Activated effector memory CD4-positive, alpha-beta T cell treated with anti-CD3 and anti-CD28 coated beads, Interleukin-2, amount 50 U/mL, for 16 hours (primary cell): ENCODE data around the gene ZNRF1.

Source experiments
- DNase-seq: peaks from one replicate; pipeline ENCODE4 v3.0.0-alpha.2; 2020

ZNRF1 gene

GRCh38 chr16:75080205-75081029 is 81.6 kb downstream of the ZNRF1 start:
- DNase-seq, result peak; percentile 16

- peak; percentile 22 for DNase-seq
Measured at GRCh38 chr16:75081179-75081859, 82.5 kb downstream of the ZNRF1 start.

GRCh38 chr16:75083813-75084212 is 85.0 kb downstream of the ZNRF1 start:
- peak; percentile 42 for DNase-seq

- DNase-seq, result no peak
Measured at GRCh38 chr16:75085556-75085955, 86.7 kb downstream of the ZNRF1 start.

- no peak for DNase-seq
Measured at GRCh38 chr16:75086281-75086680, 87.5 kb downstream of the ZNRF1 start.

- peak; percentile 16 for DNase-seq
Measured at GRCh38 chr16:75086688-75087374, 88.0 kb downstream of the ZNRF1 start.

GRCh38 chr16:75087375-75087979 is 88.7 kb downstream of the ZNRF1 start:
- DNase-seq, result peak; percentile 39

- no peak for DNase-seq
Measured at GRCh38 chr16:75088216-75088615, 89.4 kb downstream of the ZNRF1 start.

- no peak for DNase-seq
Measured at GRCh38 chr16:75088934-75089333, 90.1 kb downstream of the ZNRF1 start.

GRCh38 chr16:75089486-75090202 is 90.8 kb downstream of the ZNRF1 start:
- DNase-seq, result peak; percentile 25

- DNase-seq, result peak; percentile 33
Measured at GRCh38 chr16:75090899-75091298, 92.1 kb downstream of the ZNRF1 start.

- DNase-seq, result peak; percentile 1
Measured at GRCh38 chr16:75091619-75092018, 92.8 kb downstream of the ZNRF1 start.

GRCh38 chr16:75092777-75093176 is 94.0 kb downstream of the ZNRF1 start:
- peak; percentile 43 for DNase-seq

GRCh38 chr16:75093598-75094540 is 95.0 kb downstream of the ZNRF1 start:
- peak; percentile 21 for DNase-seq

- DNase-seq, result no peak
Measured at GRCh38 chr16:75095204-75095621, 96.4 kb downstream of the ZNRF1 start.

- no peak for DNase-seq
Measured at GRCh38 chr16:75096656-75097055, 97.8 kb downstream of the ZNRF1 start.

GRCh38 chr16:75097191-75097761 is 98.5 kb downstream of the ZNRF1 start:
- DNase-seq, result no peak

GRCh38 chr16:75097941-75098901 is 99.4 kb downstream of the ZNRF1 start:
- DNase-seq, result peak; percentile 91

GRCh38 chr16:75099075-75099667 is 100.3 kb downstream of the ZNRF1 start:
- no peak for DNase-seq
